Astrocyte (in vitro differentiated cells and primary cell): ENCODE measurements around the gene SHC1.

Source experiments
- CTCF ChIP-seq: IDR thresholded peaks from 2 replicates; pipeline ENCODE4 v1.5.1; 2011; ENCODE audit warnings: low read depth, mild to moderate bottlenecking, inconsistent platforms, low read length, moderate library complexity; ENCODE audit not compliant: insufficient read depth
- EZH2 ChIP-seq: IDR thresholded peaks from 2 replicates; pipeline ENCODE4 v1.6.1; 2012; ENCODE audit warnings: mild to moderate bottlenecking, low read length, inconsistent platforms; ENCODE audit not compliant: insufficient read depth

DNA sequence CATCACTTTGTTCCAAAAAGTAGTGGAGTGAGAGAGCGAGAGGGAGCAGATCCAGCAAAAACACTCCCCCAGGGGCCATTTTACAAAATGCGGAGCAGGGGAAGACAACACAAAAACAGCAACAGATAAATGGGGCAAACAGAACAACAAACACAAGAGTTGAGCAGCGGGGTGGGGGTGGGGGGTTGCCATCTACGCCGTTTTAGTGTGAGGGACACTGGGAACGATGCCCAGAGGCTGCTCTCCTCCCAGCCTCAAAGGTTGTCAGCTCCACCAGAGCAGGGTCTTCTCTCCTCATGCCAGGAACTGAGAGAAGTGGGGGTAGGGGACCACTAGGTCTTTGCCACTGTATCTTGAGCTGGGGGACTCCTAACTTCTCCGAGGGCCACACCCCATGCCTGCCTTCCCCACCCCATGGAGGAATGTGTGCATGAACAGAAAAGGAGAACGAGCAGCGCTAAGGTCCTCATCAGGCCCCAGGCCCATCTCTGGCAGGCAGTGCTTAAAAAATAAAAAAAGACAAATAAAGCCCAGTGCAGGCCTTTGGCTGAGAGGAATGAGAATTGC is 13.4 kb downstream of the SHC1 start:
- TF ChIP-seq CTCF, result no peak
- TF ChIP-seq EZH2, result no peak
